Epidermal melanocyte (primary cell): ENCODE results near the gene KCTD3.

Experiments used
- DNase-seq: peaks from one replicate; pipeline ENCODE4 v3.0.0; 2011; ENCODE audit warnings: low spot score; ENCODE audit not compliant: insufficient read length

Gene KCTD3

DNA sequence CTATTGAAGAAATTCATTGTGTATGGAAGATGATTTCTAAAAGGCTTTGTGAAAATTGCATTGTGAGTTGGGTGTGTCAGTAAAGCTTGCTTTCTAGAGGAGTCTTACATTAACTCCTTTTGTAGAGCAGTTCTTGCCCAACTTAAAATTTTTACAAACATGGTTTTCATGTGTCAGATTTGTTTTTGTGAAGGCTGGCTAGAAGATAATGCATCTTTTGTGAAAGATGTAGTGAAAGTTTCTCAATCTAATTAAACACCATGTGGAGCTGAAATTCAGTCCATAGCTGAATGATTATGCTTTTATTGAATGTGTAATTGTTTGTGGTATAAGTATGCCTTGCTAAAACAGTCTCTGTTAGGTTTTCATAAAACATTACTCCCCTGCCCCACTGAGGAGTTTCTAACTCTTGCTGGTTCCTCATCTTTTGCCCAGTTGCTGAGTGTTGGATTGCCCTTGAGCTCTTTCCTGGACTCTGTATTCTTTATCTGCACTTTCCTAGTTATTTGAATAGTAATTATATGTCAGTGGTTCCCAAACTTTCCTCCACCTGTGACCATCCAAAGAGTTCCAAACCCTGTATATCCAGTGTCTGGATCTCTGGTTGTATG, 38.0 kb downstream of the KCTD3 start:
- DNase-seq: no peak

DNA sequence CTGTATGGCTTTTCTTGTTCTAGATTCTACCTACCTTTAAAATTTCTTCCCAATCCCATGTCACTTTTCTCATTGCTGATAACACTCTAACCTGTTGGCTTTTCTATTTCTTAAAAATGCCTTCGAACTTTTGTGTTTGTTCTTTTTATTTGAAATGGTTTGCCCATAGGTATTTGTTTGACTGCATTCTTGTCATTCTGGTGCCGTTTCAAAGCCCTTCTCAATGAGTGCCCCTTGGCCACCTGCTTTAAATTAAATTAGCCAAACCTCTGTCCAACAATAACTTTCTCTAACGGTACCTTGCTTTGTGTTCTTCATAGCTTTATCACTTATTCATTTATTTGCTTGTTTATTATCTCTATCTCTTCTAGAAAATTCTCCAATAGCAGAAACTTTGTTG, 38.9 kb downstream of the KCTD3 start:
- DNase-seq: no peak

DNA sequence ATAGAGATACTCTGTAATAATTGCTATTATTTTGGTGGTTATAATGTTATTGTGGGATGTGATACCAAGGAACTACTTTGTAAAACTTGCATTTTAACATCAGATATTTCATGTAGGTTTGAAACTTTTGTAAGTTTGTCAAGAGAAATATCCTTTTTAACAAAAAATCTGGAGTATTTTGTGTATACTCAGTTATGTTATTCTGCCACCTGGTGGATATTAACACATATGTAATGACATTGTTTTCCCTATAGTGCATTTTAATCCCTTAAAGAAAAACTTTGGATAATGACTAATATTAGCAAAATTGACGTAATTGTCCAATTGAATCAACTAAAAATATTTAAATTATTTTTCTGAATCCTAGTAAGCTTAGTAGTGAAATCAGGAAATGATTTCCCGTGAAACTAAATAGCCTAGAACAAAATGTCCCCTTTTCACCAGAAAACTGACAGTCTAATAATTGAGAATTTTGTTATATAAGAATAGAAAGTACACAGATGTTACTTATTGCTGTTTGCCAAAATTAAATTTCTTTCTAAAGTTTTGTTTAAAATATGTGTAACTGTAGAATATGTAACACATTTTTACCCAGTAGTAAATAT, 39.6 kb downstream of the KCTD3 start:
- no peak for DNase-seq

DNA sequence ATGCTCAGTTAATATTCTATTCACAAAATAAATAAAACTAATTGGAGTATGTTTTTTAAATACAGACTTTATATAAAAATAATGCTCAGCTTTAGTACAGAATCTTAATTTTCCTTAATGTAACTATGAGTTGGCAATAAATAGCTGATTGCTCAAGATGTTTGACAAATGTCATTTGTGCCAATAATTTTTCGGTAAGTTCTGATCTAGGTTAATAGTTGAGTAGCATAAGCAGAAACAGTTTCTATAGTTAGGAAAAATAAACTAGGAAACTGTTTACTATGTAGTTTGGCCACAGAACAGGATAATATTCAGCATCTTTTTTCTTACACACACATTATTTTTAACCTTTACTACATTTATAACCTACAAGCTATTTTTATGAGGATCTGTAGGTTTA, 40.3 kb downstream of the KCTD3 start:
- DNase-seq: no peak

DNA sequence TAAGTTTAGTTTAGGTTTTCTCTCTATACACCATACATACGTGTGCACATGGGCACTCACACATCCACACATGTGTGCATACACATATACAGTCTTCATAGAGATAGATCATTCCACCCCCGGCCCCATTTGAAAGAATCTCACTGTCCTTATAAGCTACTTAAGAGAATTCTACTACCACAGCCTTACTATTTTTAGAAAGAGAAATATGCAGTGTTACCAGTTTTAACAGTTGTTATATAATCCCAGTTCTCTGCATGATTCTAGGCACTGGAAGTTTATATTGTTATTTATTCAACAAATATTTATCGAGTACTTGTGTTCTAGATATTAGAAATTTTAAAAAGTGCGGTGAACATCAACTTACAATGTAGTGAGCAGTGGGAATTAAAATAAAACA, 41.5 kb downstream of the KCTD3 start:
- DNase-seq: no peak

DNA sequence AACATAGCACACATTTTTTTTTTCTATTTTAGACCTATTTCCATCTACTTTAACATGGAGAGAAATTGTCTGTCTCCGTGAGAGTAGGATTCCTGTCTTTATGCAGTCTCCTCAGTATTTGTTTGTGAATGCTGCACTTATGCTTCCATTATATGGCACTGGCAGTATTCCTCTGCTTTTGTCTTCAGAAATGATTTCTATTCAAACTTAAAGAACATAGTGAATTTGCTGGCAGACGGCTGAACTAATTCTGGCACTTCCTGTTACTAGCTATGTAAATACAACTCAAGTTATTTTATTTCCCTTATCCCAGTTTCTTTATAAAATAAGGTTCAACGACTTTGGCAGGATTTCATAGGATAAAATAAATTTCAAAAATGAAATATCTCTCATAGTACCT, 45.3 kb downstream of the KCTD3 start:
- no peak for DNase-seq

DNA sequence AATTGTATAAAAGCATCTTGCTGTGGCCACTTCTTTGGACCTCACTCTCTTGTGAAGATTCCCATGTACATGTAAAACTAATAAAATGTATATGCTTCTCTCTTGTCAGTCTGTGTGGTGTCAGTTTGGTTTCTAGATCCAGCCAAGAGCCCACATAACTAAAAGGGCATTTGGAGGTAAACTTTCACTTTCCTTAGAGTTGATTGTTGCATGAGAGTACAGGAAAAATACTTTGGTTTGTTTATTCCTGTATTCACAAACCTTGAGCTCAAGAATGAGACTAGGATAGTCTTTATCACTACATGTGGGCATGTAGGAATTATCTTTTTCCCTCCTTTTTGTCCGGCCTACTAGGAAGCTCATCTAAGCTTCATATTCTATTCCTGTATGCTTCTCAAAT, 50.9 kb downstream of the KCTD3 start:
- no peak for DNase-seq

DNA sequence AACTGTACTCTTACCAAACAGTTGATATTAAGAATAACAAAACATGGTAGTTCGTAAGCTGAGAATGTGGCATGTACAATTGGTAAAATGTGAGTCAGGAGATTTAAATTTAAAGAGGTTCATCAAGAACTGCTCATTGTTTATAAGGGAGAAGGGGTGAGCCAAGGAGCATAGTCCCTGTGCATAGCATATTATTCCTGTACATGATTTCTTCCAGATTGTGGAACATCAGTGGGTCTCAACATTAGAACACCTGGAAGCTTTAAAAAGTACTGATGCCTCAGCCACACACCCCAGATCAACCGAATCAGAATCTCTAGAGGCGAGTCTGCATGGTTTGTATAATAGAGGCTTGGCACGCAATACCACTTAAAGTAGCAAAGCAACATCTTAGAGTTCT, 56.1 kb downstream of the KCTD3 start:
- DNase-seq: no peak

DNA sequence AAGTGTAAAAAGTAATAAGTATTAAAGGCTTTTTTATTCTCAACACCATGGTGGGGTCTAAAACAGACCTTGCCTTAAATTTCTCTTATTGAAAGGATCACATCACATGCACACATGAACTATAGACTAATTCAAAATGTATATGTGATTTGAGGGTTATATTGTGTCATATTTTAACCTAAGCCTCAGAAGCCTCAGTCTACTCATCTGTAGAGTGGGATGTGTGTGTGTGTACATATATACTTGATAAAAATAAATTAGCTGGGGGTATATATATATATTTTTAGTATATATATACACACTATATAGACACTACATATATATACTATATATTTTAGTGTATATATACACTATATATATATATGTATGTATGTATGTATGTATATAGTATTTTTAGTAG, 58.8 kb downstream of the KCTD3 start:
- DNase-seq: no peak

DNA sequence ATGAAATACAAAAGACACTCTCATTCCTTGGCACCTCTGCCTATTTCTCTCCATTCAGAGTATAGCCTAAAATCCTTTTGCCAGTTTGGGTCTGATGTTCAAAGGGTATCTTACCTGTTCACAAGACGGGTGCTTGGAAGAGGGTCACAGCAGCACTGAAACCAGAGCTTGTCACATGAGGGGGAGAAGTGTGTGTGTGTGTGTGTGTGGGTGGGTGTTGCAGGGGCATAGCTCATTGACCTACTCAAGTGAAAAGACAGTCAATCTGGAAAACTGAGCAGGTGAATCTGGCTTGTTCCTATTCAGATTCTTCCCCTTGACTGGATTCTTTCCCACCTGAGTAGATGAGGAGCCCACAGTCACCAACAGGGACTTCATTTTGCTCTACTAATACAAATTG, 63.9 kb downstream of the KCTD3 start:
- no peak for DNase-seq

DNA sequence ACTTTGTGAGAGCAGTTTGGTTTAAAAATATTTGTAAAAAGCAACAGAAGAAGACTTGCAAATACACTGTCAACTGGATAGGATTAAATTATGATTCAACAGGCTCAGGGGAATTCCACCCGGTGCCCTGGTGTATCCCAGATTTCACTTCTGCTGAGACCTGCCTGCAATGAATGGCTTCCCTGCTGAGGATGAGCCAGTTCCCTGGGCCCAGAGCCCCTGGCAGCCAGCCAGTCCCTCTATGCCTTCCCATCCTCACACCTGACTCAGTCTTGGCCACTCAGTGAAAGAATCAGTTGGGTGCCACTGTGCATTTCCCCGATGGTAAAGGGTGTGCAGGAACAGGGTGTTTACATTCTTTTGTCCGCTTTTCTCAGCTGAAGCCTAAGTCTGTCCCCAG, 64.4 kb downstream of the KCTD3 start:
- DNase-seq: no peak

DNA sequence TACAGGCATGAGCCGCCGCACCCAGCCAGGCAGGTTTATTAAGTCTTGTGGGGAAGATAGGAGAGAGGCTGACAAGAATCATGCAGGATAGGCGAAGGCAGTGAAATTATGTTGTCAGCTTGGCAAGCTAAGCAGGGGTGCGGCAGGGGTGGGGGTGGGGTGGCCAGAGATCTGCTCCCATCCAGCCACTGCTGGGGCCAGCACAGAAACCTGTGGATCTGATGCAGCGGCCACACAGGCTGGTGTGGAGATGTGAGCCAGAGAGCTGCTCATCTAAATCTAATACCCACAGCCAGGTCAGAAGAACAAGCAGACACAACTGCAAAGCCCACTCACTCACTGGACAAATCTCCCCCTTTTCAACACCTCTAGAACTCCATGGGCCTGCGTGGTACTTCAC, 68.7 kb downstream of the KCTD3 start:
- DNase-seq: no peak

DNA sequence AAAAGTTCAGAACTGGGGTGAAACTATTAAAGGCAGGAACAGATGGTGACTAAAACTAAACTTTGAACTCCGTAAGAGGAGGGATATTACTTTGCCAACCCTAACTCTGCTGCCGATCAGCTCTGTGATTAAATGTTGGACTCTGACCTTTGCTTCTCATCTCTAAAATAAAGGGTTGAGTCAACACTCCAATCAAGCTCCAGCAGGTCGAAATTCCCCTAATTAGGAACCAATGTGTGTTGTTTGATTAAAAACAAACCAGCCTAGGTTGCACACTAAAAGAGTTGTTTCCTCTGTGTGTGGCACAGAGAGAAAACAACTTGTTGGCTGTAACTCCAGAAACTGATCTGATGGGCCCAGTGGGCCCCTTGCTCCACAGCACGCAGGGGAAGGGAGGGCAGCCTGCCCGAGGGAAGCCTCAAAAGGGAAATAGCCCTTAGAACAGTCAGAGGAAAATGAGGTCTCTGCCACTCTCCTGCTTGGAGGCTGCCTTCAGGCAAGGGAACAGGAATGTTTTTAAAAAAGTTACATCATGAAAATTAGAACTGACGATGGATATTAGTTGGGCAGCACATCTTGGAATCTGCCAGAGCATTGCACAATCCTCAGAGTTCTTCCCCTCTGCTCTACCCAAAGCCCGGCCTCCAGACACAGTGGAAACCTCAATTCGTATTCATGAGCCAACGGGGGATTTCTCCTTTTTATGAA, 69.3 kb downstream of the KCTD3 start:
- DNase-seq: peak; percentile 23

DNA sequence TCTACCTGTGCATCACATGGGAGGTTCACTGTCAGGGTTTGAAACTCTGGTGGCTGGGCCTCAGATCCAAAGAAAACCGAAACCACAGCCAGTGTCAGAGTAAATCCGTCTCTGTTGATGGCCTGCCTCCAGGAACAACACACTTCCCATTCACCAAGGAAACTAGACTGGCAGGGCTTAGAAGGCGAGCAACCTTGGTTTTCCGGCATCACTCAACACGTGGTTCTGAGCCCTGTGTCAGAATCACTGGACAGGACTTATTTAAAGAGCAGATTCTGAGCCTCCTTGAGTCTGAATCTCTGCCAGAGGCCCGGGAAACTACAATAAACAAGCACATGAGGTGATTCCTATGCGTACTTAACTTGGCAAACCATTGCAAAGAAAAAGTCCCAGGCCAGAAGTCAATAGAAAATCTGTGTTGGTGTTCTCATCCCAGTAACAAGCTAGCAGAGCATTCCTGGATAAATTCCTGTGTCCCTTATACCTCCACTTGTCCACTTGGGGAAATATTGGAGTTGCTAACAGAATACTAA, 70.0 kb downstream of the KCTD3 start:
- no peak for DNase-seq

DNA sequence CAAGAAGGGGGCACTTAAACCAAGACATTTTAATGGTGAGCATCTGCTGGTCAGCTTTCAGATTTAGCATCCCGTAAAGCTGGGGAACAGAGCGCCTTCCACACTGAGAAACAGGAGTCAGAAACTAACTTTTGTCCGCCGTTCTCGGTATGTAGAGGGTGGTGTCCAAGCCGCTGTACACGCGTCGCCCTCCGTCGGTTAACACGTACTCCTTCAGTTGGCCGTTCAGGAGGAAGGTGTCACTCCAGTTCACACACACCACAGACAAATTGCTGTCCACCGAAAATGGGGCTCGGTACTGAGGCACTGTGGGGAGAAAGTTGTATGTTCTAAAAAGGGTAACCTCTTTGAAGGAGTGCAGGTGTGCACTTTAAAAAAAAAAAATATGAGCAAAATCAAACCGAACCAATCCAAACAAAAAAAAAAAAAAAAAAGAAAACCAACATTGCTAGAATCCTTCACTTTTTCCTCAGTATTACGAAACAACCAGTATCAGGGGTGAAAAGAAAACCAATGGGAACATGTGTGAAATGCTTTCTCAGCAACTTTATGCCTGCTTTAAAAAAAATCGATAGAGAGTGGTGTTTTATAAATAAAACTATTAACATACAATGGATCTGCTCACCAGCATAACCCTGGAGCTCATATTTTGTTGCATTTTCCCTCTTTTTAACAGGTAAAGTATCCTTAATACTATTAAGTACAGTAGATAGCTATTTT, 73.5 kb downstream of the KCTD3 start:
- no peak for DNase-seq

DNA sequence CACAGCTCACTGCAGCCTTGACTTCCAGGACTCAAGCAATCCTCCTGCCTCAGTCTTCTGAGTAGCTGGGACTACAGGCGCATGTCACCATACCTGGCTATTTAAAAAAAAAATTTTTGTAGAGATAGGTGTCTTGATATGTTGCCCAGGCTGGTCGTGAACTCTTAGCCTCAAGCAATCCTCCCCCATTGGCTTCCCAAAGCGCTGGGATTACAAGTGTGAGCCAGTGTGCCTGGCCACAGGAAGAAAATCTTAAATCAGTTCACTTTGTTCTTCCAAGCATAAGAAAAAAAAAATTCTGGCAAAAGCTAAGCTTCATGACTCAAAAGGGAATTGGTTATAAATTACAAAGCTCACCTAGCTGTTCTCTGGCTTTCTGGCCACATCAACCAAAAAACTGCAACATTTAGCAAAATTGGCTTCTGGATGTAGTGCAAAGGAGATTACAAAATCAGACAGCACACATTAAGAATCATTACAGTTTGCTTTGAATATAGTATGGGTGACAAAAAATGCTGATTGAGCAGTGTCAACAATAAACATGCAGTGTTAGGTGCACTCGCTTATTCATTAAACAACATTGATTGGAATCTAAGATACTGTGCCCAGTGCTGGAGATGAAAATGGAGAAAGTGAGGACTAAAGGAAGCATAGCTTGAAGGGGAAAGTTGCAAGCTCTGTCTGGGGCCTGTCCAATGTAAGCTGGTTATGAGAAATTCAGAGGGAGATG, 76.7 kb downstream of the KCTD3 start:
- no peak for DNase-seq

DNA sequence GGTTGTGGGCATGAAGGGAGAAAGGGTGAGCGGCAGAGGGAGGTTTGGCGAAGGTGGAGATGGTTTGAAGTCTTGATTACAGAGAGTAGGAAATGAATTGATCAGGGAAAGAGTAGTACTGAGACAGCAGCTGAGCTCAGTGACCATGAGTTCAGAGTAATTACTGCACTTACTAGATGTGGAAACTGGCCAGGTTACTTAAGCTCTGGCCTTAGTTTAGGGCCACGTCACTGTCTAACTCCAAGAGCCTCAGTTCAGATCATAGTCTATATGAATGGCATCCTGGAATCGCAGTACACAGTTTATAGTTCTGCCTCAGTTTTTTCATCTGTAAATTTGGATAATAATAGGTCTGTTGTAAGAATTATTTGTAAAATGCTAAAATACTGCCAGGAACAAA, 78.1 kb downstream of the KCTD3 start:
- DNase-seq: no peak

DNA sequence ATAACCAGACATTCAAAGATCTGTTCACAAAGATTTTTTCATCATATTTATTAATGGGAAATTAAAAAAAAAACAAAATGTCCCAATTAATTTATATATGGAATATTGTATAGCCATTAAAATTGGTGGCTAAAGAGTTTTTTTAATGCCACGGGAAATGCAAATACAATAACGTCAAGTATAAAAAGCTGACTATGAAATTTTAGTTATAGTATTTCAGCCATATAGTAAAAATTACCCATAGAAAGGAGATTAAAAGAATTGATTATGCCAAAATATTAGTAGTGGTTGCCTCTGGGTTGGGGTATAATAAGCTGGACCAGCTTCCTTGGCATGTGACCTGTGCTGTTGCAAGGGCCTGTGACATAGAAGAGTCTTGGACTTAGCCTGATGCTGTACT, 78.8 kb downstream of the KCTD3 start:
- no peak for DNase-seq

DNA sequence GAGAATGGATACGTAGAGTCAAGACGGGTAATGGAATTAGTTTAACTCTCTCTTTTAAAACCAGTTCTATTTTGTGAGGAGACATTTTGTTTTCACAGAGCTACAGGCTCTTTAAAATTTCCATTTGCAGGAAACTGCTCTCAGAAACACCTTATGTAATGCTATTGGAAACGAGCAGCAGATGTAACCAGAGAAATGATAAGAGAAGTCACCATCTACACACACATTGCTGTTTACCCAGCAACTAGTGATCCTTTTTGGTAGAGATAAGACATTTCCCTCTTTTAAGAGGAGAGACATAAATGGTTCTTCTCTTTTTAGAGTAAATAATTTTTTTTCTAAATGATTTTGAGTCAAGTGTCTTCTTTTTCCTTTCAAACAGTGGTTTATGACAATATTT, 80.6 kb downstream of the KCTD3 start:
- DNase-seq: no peak

DNA sequence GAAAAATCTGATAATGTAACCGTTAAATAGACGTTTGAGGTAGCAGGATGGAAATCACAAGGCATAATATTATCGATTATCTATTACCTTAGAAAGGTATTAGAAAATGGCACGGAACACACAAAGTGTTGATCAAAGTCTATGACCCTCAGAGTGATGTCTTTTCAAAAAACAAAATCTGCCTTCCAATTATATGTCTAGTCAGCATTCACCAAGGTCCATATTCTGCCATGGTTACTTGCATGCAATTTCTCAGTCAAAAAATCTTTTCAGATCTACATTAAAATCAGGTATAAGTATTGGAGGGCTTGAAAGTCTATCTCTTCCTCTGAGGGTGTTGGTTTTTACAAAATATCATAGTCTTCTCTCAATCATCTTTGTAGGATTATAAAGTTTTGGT, 81.9 kb downstream of the KCTD3 start:
- DNase-seq: no peak

DNA sequence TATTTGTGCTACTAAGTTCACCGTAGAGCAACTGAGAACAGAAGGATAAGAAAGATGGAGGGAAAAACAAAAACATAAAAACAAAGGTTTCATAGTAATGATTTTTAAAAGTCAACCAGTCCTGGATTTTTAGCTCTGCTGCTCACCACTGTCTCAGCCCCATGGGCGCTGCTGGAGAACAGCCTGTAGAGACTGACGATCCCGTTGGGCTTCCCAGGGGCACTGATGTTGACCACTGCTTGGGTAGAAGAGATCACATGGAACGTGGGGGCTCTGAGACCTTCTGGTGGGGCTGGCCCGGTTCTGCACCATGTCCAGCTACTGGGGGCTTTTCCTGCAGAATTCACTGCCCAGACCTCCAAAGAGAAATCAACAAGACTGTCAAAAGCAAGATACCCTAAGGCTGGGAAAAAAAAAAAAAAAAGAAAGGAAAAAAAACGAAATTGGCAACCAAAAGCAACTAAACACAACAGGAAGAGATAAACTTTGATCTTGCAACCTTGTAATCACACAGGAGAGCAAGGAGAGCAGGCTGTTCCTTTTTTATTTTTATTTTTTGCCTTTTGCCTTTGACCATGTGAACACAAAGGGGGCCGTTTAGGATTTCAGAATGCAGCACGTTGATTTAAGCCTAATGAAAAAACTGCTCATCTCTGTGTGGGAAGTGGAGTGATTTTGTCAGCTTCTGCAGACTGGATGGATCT, 83.5 kb downstream of the KCTD3 start:
- no peak for DNase-seq
